Caco-2 (cell line): ENCODE data around the gene MIF4GD. TPM values are rescaled to one million over a fixed set of nuclear protein-coding genes. Genes with fewer than 3 reads are reported as not detected.

Source experiments
- BruUV-seq: library from RNA; stranded (reverse); fragments of 400-500 nt; replicated peaks from 2 replicates; lab custom pipeline; 2021; lab: Mats Ljungman, UMichigan
- CTCF ChIA-PET: fragments of 300-600 bp; sonication (Branson Sonifier 250); formaldehyde crosslinking; loops from one replicate; lab custom pipeline; 2022; ENCODE audit warnings: antibody characterized with exemption; lab: Charles Lee
- POLR2A ChIA-PET: fragments of 300-600 bp; sonication (Branson Sonifier 250); formaldehyde crosslinking; loops from one replicate; lab custom pipeline; 2022; ENCODE audit warnings: antibody characterized with exemption; lab: Charles Lee
- DNase-seq, 2 experiments: peaks; one replicate each; pipeline versions ENCODE4 v3.0.0 to v3.0.0-alpha.2; 2020 to 2022
- H3K27me3 ChIP-seq: replicated peaks from 2 replicates; pipeline ENCODE4 v1.6.0; 2011; ENCODE audit warnings: low read length; ENCODE audit not compliant: control insufficient read depth, insufficient read depth
- H3K36me3 ChIP-seq: 2 replicates; pipeline ENCODE4 v1.5.1; 2011; ENCODE audit warnings: low read length; ENCODE audit not compliant: control insufficient read depth, insufficient read depth
- H3K4me1 ChIP-seq: fragments of 250-450 bp; sonication (Bioruptor Pico); 2 replicates; pipeline ENCODE4 v1.5.1; 2020; ENCODE audit warnings: mild to moderate bottlenecking
- H3K4me3 ChIP-seq: 2 replicates; pipeline ENCODE4 v1.5.1; 2011; ENCODE audit warnings: low read depth, mild to moderate bottlenecking, control low read depth, low read length
- H3K9me3 ChIP-seq: fragments of 250-450 bp; sonication (Bioruptor Pico); 2 replicates; pipeline ENCODE4 v1.5.1; 2020; ENCODE audit warnings: mild to moderate bottlenecking, moderate library complexity
- H3K27ac Mint-ChIP-seq: one replicate; pipeline ENCODE4 v1.8.0; 2022; ENCODE audit warnings: mixed read lengths; ENCODE audit not compliant: unreplicated experiment
- H3K27me3 Mint-ChIP-seq: one replicate; pipeline ENCODE4 v1.8.0; 2022; ENCODE audit warnings: mixed read lengths; ENCODE audit not compliant: insufficient read depth, unreplicated experiment
- H3K36me3 Mint-ChIP-seq: one replicate; pipeline ENCODE4 v1.8.0; 2022; ENCODE audit warnings: mild to moderate bottlenecking, mixed read lengths; ENCODE audit not compliant: insufficient read depth, unreplicated experiment
- H3K4me1 Mint-ChIP-seq: one replicate; pipeline ENCODE4 v1.8.0; 2022; ENCODE audit warnings: low read depth, mixed read lengths; ENCODE audit not compliant: unreplicated experiment
- H3K4me3 Mint-ChIP-seq: one replicate; pipeline ENCODE4 v1.8.0; 2022; ENCODE audit warnings: mild to moderate bottlenecking, moderate library complexity, mixed read lengths; ENCODE audit not compliant: unreplicated experiment
- H3K9me3 Mint-ChIP-seq: one replicate; pipeline ENCODE4 v1.8.0; 2022; ENCODE audit warnings: mixed read lengths; ENCODE audit not compliant: unreplicated experiment
- CTCF ChIP-seq, 2 experiments: fragments of 200-600 bp in 1 of 2; IDR thresholded peaks; 1 replicate in 1 of 2; 2 replicates in 1 of 2; pipeline versions ENCODE4 v1.5.1 to v1.8.0; 2011 to 2022; ENCODE audit warnings: antibody characterized with exemption in 1 of 2, control low read depth in 1 of 2, inconsistent platforms in 1 of 2, low read depth in 1 of 2, low read length in 1 of 2, mild to moderate bottlenecking in 1 of 2, moderate library complexity in 1 of 2; ENCODE audit not compliant: insufficient read depth in 1 of 2, severe bottlenecking in 1 of 2, unreplicated experiment in 1 of 2
- intact Hi-C: fragments of 100-400 bp; cut with micrococcal nuclease; formaldehyde crosslinking; loops from one replicate; pipeline ENCODE4 v1.10.0; 2022; ENCODE audit not compliant: unreplicated experiment
- total RNA-seq: library from RNA; stranded (reverse); gene quantifications from 2 replicates; pipeline ENCODE4 v1.2.3, GENCODE V29; 2022

MIF4GD gene
- total RNA-seq, 1 experiment from 2014 or later, result 27.3 TPM

GRCh38 chr17:75228305-75228704 lies 42.7 kb downstream of the MIF4GD start:
- no peaks in the 10 kb centered on the region for H3K9me3 Mint-ChIP-seq
- no peak overlapping the region for H3K4me3 ChIP-seq
- no peaks in the 10 kb centered on the region for H3K9me3 ChIP-seq
- H3K4me1 Mint-ChIP-seq, result no peaks in the 10 kb centered on the region
- no peak overlapping the region for H3K27ac Mint-ChIP-seq
- H3K27me3 Mint-ChIP-seq, result no peaks in the 10 kb centered on the region
- DNase-seq, result no peak
- intact Hi-C loops, result no loop called here
- H3K4me1 ChIP-seq, result no peaks in the 10 kb centered on the region
- peaks cover 79% of the 10 kb centered on the region for H3K36me3 Mint-ChIP-seq
- no peak for TF ChIP-seq CTCF (IDR thresholded peaks at IDR 0.05; ENCODE audit: insufficient read depth in 1 of 2, low read depth in 1 of 2, low read length in 1 of 2, severe bottlenecking in 1 of 2, unreplicated experiment in 1 of 2)
- TSS peak; percentile 16 for BruUV-seq
- ChIA-PET POLR2A (no interaction called here), CTCF (interaction anchor here (0.6 kb wide), 1 partner anchor 11 kb away, joined by 3 read pairs; no protein-coding TSS in a partner anchor)
- H3K27me3 ChIP-seq, result no peaks in the 10 kb centered on the region
- no peak overlapping the region for H3K4me3 Mint-ChIP-seq
- peaks cover 5% of the 10 kb centered on the region for H3K36me3 ChIP-seq

GRCh38 chr17:75227729-75228128 lies 43.3 kb downstream of the MIF4GD start:
- Mint-ChIP-seq H3K9me3 (no peaks in the 10 kb centered on the region), H3K4me1 (no peaks in the 10 kb centered on the region), H3K4me3 (no peak overlapping the region), H3K27ac (no peak overlapping the region), H3K36me3 (peaks cover 80% of the 10 kb centered on the region), H3K27me3 (no peaks in the 10 kb centered on the region)
- H3K27me3 ChIP-seq, result no peaks in the 10 kb centered on the region
- no peaks in the 10 kb centered on the region for H3K9me3 ChIP-seq
- ChIA-PET CTCF (interaction anchor here (0.6 kb wide), 1 partner anchor 12 kb away, joined by 3 read pairs; no protein-coding TSS in a partner anchor), POLR2A (no interaction called here)
- TF ChIP-seq CTCF (IDR thresholded peaks at IDR 0.05; ENCODE audit: insufficient read depth in 1 of 2, low read depth in 1 of 2, low read length in 1 of 2, severe bottlenecking in 1 of 2, unreplicated experiment in 1 of 2), result no peak
- intact Hi-C loops, result no loop called here
- H3K4me3 ChIP-seq, result no peak overlapping the region
- peaks cover 5% of the 10 kb centered on the region for H3K36me3 ChIP-seq
- no peaks in the 10 kb centered on the region for H3K4me1 ChIP-seq
- no peak for DNase-seq
- no TSS peak for BruUV-seq

GRCh38 chr17:75225016-75225415 lies 46.0 kb downstream of the MIF4GD start:
- no peaks in the 10 kb centered on the region for H3K4me1 Mint-ChIP-seq
- TF ChIP-seq CTCF (IDR thresholded peaks at IDR 0.05; ENCODE audit: insufficient read depth in 1 of 2, low read depth in 1 of 2, low read length in 1 of 2, severe bottlenecking in 1 of 2, unreplicated experiment in 1 of 2), result no peak

More at GRCh38 chr17:75225016-75225415, 46.0 kb downstream of the MIF4GD start:
- no peak overlapping the region for H3K4me3 ChIP-seq
- no peaks in the 10 kb centered on the region for H3K9me3 Mint-ChIP-seq
- no peak for DNase-seq
- ChIA-PET POLR2A (interaction anchor here (0.6 kb wide), 1 partner anchor 235 kb away, joined by 4 read pairs; no protein-coding TSS in a partner anchor), CTCF (no interaction called here)
- intact Hi-C loops, result no loop called here
- BruUV-seq, result no TSS peak
- no peaks in the 10 kb centered on the region for H3K27me3 Mint-ChIP-seq
- H3K9me3 ChIP-seq, result no peaks in the 10 kb centered on the region
- H3K27me3 ChIP-seq, result no peaks in the 10 kb centered on the region
- no peaks in the 10 kb centered on the region for H3K4me1 ChIP-seq
- H3K36me3 ChIP-seq, result peaks cover 2% of the 10 kb centered on the region; the same call in 1 of the 2 replicates
- H3K4me3 Mint-ChIP-seq, result no peak overlapping the region
- H3K27ac Mint-ChIP-seq, result no peak overlapping the region
- H3K36me3 Mint-ChIP-seq, result peaks cover 80% of the 10 kb centered on the region
